ENCODE results near the gene DCAF12.

Gene DCAF12

GRCh38 chr9:34126207-34127034 is at the start of gene DCAF12:
DCAF12 (minus strand) TSS chr9:34126698; CDS start chr9:34126431, 267 bp downstream.
- TF ChIP-seq MAX (IDR thresholded peaks at IDR 0.05; ENCODE audit: low read depth, low read length) (peak; percentile 76), POLR2A (IDR thresholded peaks at IDR 0.05; ENCODE audit: extremely low read depth, insufficient read length) (peak; percentile 95), MYC (IDR thresholded peaks at IDR 0.05; ENCODE audit: low read depth, low read length) (peak; percentile 73)
- TF ChIP-seq, protein P1, sequence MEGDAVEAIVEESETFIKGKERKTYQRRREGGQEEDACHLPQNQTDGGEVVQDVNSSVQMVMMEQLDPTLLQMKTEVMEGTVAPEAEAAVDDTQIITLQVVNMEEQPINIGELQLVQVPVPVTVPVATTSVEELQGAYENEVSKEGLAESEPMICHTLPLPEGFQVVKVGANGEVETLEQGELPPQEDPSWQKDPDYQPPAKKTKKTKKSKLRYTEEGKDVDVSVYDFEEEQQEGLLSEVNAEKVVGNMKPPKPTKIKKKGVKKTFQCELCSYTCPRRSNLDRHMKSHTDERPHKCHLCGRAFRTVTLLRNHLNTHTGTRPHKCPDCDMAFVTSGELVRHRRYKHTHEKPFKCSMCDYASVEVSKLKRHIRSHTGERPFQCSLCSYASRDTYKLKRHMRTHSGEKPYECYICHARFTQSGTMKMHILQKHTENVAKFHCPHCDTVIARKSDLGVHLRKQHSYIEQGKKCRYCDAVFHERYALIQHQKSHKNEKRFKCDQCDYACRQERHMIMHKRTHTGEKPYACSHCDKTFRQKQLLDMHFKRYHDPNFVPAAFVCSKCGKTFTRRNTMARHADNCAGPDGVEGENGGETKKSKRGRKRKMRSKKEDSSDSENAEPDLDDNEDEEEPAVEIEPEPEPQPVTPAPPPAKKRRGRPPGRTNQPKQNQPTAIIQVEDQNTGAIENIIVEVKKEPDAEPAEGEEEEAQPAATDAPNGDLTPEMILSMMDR (IDR thresholded peaks at IDR 0.05; ENCODE audit: low read depth, low read length), result no peak
- peak within 1 kb of the TSS; percentile 94 for H3K4me3 ChIP-seq (ENCODE audit: low read depth, low read length)
- DNase-seq (ENCODE audit: low read depth), result peak; percentile 99

DNA sequence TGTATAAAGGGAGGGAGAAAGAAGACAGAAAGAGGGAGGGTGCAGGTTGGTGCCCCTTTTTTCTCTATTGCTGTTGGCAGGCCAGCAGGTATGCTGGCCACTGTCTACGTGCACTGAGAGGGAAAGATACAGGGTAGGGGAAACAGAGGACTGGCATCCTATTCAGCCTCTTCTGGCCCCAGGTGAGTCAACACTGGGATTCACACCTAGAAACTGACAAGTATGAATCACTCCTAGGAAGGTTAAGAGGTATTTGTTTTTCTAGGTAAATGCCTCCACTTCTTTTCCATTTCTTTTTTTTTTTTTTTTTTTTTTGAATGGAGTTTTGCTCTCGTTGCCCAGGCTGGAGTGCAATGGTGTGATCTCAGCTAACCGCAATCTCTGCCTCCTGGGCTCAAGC is 49.6 kb upstream of the DCAF12 start:
- H3K4me3 ChIP-seq (ENCODE audit: low read depth, low read length), result no peak overlapping the region
- TF ChIP-seq POLR2A (IDR thresholded peaks at IDR 0.05; ENCODE audit: extremely low read depth, insufficient read length), result no peak
- TF ChIP-seq, protein P1 (IDR thresholded peaks at IDR 0.05; ENCODE audit: low read depth, low read length), result no peak
- no peak for TF ChIP-seq MYC (IDR thresholded peaks at IDR 0.05; ENCODE audit: low read depth, low read length)
- no peak for TF ChIP-seq MAX (IDR thresholded peaks at IDR 0.05; ENCODE audit: low read depth, low read length)
- DNase-seq (ENCODE audit: low read depth), result no peak

- TF ChIP-seq POLR2A (IDR thresholded peaks at IDR 0.05; ENCODE audit: extremely low read depth, insufficient read length) (no peak), MYC (IDR thresholded peaks at IDR 0.05; ENCODE audit: low read depth, low read length) (no peak), MAX (IDR thresholded peaks at IDR 0.05; ENCODE audit: low read depth, low read length) (no peak)
- TF ChIP-seq, protein P1 (IDR thresholded peaks at IDR 0.05; ENCODE audit: low read depth, low read length), result no peak
- DNase-seq (ENCODE audit: low read depth), result peak; percentile 90
- H3K4me3 ChIP-seq (ENCODE audit: low read depth, low read length), result no peak overlapping the region
These were observed 45.4 kb upstream of the DCAF12 start for GRCh38 chr9:34171753-34172535.

DNA sequence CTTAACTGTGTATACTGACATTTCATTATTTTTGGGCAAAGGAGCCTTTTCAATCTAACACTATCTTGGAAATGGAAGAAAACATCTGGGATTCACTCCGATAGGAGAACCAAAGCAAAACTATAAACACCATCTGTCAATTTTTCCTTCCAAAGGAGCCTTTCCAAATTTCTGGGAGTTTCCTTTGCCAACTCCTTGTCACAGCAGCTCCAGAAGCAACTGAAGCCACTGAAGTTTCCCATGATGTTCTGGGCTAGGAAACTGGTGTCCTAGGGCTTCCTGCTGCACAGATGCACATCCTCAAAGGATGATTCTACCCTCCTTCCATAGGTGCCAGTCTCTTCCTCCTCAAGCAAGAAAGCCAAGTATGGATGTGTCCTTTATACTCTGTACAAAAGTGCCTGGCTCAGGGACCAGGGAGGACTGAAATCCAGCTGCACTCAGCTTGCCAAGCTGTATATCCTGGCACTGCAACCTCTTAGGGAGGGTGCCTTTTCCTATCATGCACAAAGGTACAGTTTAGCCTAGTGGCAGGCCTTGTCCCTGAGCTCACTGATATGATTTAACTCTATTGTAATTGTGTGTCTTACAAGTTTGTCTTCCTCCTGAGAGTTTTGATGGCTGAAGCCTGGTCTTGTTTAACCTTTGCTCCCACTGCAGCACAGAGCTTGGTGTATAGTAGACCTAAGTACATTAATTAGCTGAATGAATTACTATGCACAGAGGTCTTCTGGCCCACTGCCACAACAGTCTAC is 43.9 kb upstream of the DCAF12 start:
- no peak for TF ChIP-seq MYC (IDR thresholded peaks at IDR 0.05; ENCODE audit: low read depth, low read length)
- TF ChIP-seq, protein P1 (IDR thresholded peaks at IDR 0.05; ENCODE audit: low read depth, low read length), result no peak
- TF ChIP-seq MAX (IDR thresholded peaks at IDR 0.05; ENCODE audit: low read depth, low read length), result no peak
- no peak for TF ChIP-seq POLR2A (IDR thresholded peaks at IDR 0.05; ENCODE audit: extremely low read depth, insufficient read length)
- no peak overlapping the region for H3K4me3 ChIP-seq (ENCODE audit: low read depth, low read length)
- no peak for DNase-seq (ENCODE audit: low read depth)

DNA sequence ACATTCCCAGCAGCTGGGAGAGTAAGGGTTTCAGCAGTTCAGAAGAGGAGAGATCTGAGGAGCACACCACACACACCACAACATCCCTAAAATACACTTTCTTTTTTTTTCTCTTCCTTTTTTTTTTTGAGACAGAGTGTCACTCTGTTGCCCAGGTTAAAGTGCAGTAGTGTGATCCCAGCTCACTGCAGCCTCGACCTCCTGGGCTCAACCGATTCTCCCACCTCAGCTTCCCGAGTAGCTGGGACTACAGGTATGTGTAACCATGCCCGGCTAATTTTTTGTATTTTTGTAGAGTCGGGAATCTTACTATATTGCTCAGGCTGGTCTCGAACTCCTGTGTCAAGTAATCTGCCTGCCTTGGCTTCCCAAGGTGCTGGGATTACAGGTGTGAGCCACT is 42.6 kb upstream of the DCAF12 start:
- no peak overlapping the region for H3K4me3 ChIP-seq (ENCODE audit: low read depth, low read length)
- TF ChIP-seq MYC (IDR thresholded peaks at IDR 0.05; ENCODE audit: low read depth, low read length) (no peak), POLR2A (IDR thresholded peaks at IDR 0.05; ENCODE audit: extremely low read depth, insufficient read length) (no peak)
- no peak for DNase-seq (ENCODE audit: low read depth)
